CD4-positive, alpha-beta T cell (primary cell): ENCODE results near the gene KRT2. TPM values are rescaled to one million over a fixed set of nuclear protein-coding genes. Genes with fewer than 3 reads are reported as not detected.

Experiments used
- ATAC-seq: fragments of 200-7000 bp; cut with Tn5 transposase; one replicate; pipeline ENCODE4 v1.10.0; 2022; ENCODE audit warnings: mild to moderate bottlenecking; ENCODE audit not compliant: poor library complexity
- CTCF ChIA-PET: fragments of 350-600 bp; sonication (Branson Sonifier 250); formaldehyde crosslinking; loops from one replicate; lab custom pipeline; 2021; ENCODE audit warnings: antibody characterized with exemption, inconsistent platforms; lab: Charles Lee
- POLR2A ChIA-PET: fragments of 350-600 bp; sonication (Branson Sonifier 250); formaldehyde crosslinking; loops from one replicate; lab custom pipeline; 2021; ENCODE audit warnings: antibody characterized with exemption, inconsistent platforms; lab: Charles Lee
- DNase-seq, 14 experiments: peaks; one replicate each; pipeline ENCODE4 v3.0.0-alpha.2; 2013 to 2020; ENCODE audit warnings: mixed read lengths in 2 of 14
- H3K27ac ChIP-seq, 2 donors: one replicate each; pipeline versions ENCODE4 v1.5.1 to v1.7.0; 2013; ENCODE audit warnings: low read length in 2 of 2, low read depth in 1 of 2, mild to moderate bottlenecking in 1 of 2
- H3K27me3 ChIP-seq, 2 experiments: 1 replicate in 1 of 2; 2 replicates in 1 of 2; pipeline versions ENCODE4 v1.6.1 to v1.7.0; 2013; ENCODE audit warnings: low read length in 2 of 2, control low read depth in 1 of 2, mild to moderate bottlenecking in 1 of 2, moderate library complexity in 1 of 2; ENCODE audit not compliant: insufficient read depth in 2 of 2, control insufficient read depth in 1 of 2
- H3K36me3 ChIP-seq: one replicate; pipeline ENCODE4 v1.6.1; 2013; ENCODE audit warnings: low read length, control low read depth; ENCODE audit not compliant: insufficient read depth
- H3K4me1 ChIP-seq: one replicate; pipeline ENCODE4 v1.6.1; 2013; ENCODE audit warnings: low read length, control low read depth; ENCODE audit not compliant: insufficient read depth
- H3K4me3 ChIP-seq: one replicate; pipeline ENCODE4 v1.5.1; 2013; ENCODE audit warnings: mild to moderate bottlenecking, low read length, moderate library complexity
- H3K9me3 ChIP-seq, 2 experiments: 1 replicate in 1 of 2; 2 replicates in 1 of 2; pipeline versions ENCODE4 v1.6.1 to v1.7.0; 2013; ENCODE audit warnings: low read length in 2 of 2, mild to moderate bottlenecking in 2 of 2, control low read depth in 1 of 2, moderate library complexity in 1 of 2; ENCODE audit not compliant: control insufficient read depth in 1 of 2, insufficient read depth in 1 of 2
- H3K27ac Mint-ChIP-seq: one replicate; pipeline ENCODE4 v1.8.0; 2020; ENCODE audit warnings: mixed read lengths
- H3K27me3 Mint-ChIP-seq: one replicate; pipeline ENCODE4 v1.8.0; 2021; ENCODE audit warnings: mixed read lengths
- H3K36me3 Mint-ChIP-seq: one replicate; pipeline ENCODE4 v1.8.0; 2021; ENCODE audit warnings: low read depth, mixed read lengths
- H3K4me1 Mint-ChIP-seq: one replicate; pipeline ENCODE4 v1.8.0; 2021; ENCODE audit warnings: low read depth, mixed read lengths
- H3K4me3 Mint-ChIP-seq: one replicate; pipeline ENCODE4 v1.8.0; 2020; ENCODE audit warnings: mild to moderate bottlenecking, mixed read lengths
- H3K9me3 Mint-ChIP-seq: one replicate; pipeline ENCODE4 v1.8.0; 2020; ENCODE audit warnings: mixed read lengths
- intact Hi-C, 2 experiments: fragments of 100-400 bp; cut with DNase I in 1 of 2; cut with micrococcal nuclease in 1 of 2; formaldehyde crosslinking; loops; one replicate each; pipeline versions ENCODE4 v1.15.1 to v1.9.0; 2023 to 2025; cut with DNase I, micrococcal nuclease
- total RNA-seq, 174 experiments: library from RNA in 2 of 174; stranded (reverse) in 2 of 174; gene quantifications; one replicate each; pipeline ENCODE4 v1.2.3 and lab custom pipeline; 2021 to 2026
- TF ChIP-seq, protein P1 (sequence below): fragments of 200-600 bp; IDR thresholded peaks from one replicate; pipeline ENCODE4 v1.8.0; 2022; ENCODE audit warnings: antibody characterized with exemption, mild to moderate bottlenecking

Gene KRT2
- total RNA-seq, 2 experiments from 2014 or later, result 1.7 to 2.1 TPM

DNA sequence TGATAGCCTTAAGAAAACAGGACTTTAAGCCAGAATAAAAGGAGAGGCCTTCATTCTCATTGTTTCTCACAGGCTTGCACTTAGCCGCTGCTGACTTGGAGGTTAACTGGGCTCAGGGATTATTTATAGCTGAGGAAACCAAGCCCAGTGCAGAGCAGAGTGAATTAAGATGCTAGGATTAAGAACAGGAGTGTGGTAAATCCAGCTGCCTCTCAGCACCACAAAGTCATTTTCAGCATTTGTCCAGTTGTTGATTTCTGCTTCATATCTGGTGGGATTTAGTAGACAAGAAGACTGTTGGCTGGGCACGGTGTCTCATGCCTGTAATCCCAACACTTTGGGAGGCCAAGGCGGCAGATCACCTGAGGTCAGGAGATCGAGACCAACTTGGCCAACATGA, 19.4 kb downstream of the KRT2 start:
- Mint-ChIP-seq H3K4me1 (peaks cover 77% of the 10 kb centered on the region), H3K9me3 (no peaks in the 10 kb centered on the region), H3K27ac (peak overlapping the region; percentile 89), H3K36me3 (peaks cover 10% of the 10 kb centered on the region), H3K27me3 (no peaks in the 10 kb centered on the region), H3K4me3 (no peak overlapping the region)
- ChIA-PET CTCF (interaction anchor here (1.1 kb wide), 1 partner anchor 32 kb away, joined by 3 read pairs; no protein-coding TSS in a partner anchor), POLR2A (interaction anchor here (1.1 to 3.1 kb wide), 8 partner anchors 10 to 242 kb away, joined by 3 to 27 read pairs (median 6); no protein-coding TSS in a partner anchor)
- intact Hi-C loops, result loop anchor here in 1 of 2 experiments (1.0 to 2.0 kb wide), 2 partner anchors 13 to 18 kb away; no protein-coding TSS in a partner anchor
- no peaks in the 10 kb centered on the region for H3K27me3 ChIP-seq
- H3K4me3 ChIP-seq, result no peak overlapping the region
- peaks cover 63% of the 10 kb centered on the region for H3K4me1 ChIP-seq
- no peak for ATAC-seq
- no peaks in the 10 kb centered on the region for H3K9me3 ChIP-seq
- H3K27ac ChIP-seq, result no peak overlapping the region
- TF ChIP-seq, protein P1, sequence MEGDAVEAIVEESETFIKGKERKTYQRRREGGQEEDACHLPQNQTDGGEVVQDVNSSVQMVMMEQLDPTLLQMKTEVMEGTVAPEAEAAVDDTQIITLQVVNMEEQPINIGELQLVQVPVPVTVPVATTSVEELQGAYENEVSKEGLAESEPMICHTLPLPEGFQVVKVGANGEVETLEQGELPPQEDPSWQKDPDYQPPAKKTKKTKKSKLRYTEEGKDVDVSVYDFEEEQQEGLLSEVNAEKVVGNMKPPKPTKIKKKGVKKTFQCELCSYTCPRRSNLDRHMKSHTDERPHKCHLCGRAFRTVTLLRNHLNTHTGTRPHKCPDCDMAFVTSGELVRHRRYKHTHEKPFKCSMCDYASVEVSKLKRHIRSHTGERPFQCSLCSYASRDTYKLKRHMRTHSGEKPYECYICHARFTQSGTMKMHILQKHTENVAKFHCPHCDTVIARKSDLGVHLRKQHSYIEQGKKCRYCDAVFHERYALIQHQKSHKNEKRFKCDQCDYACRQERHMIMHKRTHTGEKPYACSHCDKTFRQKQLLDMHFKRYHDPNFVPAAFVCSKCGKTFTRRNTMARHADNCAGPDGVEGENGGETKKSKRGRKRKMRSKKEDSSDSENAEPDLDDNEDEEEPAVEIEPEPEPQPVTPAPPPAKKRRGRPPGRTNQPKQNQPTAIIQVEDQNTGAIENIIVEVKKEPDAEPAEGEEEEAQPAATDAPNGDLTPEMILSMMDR, result no peak
- no peak for DNase-seq
- no peaks in the 10 kb centered on the region for H3K36me3 ChIP-seq

GRCh38 chr12:52631676-52632459, 20.1 kb downstream of the KRT2 start:
- TF ChIP-seq, protein P1, result no peak
- H3K4me3 Mint-ChIP-seq, result peak overlapping the region; percentile 35
- Histone ChIP-seq H3K27ac (no peak overlapping the region), H3K36me3 (no peaks in the 10 kb centered on the region), H3K27me3 (no peaks in the 10 kb centered on the region), H3K9me3 (no peaks in the 10 kb centered on the region), H3K4me3 (no peak overlapping the region), H3K4me1 (peaks cover 67% of the 10 kb centered on the region)
- H3K27me3 Mint-ChIP-seq, result no peaks in the 10 kb centered on the region
- H3K9me3 Mint-ChIP-seq, result no peaks in the 10 kb centered on the region
- H3K4me1 Mint-ChIP-seq, result peaks cover 84% of the 10 kb centered on the region
- DNase-seq (no peak), ATAC-seq (no peak)
- ChIA-PET CTCF (no interaction called here), POLR2A (interaction anchor here (0.6 to 3.1 kb wide), 2 partner anchors 9 to 21 kb away, joined by 4 to 27 read pairs; no protein-coding TSS in a partner anchor)
- intact Hi-C loops, result loop anchor here in 1 of 2 experiments (2.0 kb wide), 1 partner anchor 17 kb away; no protein-coding TSS in a partner anchor
- H3K27ac Mint-ChIP-seq, result peak overlapping the region; percentile 89
- peaks cover 10% of the 10 kb centered on the region for H3K36me3 Mint-ChIP-seq

DNA sequence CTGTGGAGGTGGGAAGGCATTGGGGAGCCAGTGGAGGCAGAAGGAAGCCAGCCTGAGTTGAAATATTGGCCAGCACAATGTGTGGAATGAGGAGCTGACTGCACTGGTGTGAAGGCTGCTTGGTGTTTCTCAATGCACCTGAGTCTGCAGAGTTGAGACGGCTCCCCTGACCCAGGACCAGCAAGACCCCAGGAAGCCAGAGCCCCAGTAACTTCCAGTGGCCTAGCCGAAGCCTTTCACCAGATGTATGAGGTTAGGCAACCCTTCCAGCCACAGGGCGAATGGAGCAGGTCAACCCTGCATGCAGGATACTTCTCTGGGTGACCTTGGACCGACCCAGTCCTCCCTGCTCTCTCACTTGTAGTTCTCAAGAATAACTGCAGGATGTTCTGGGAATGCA, 20.7 kb downstream of the KRT2 start:
- peaks cover 82% of the 10 kb centered on the region for H3K4me1 Mint-ChIP-seq
- H3K27ac ChIP-seq, result no peak overlapping the region

More for the DNA sequence above, 20.7 kb downstream of the KRT2 start:
- TF ChIP-seq, protein P1, result no peak
- Mint-ChIP-seq H3K27me3 (no peaks in the 10 kb centered on the region), H3K4me3 (peak overlapping the region; percentile 91), H3K36me3 (peaks cover 10% of the 10 kb centered on the region), H3K27ac (peak overlapping the region; percentile 89), H3K9me3 (no peaks in the 10 kb centered on the region)
- ChIA-PET CTCF (no interaction called here), POLR2A (interaction anchor here (1.8 kb wide), 1 partner anchor 13 kb away, joined by 6 read pairs; the partner anchor contains the start of gene KRT73)
- no peaks in the 10 kb centered on the region for H3K9me3 ChIP-seq
- no peak overlapping the region for H3K4me3 ChIP-seq
- no peaks in the 10 kb centered on the region for H3K36me3 ChIP-seq
- intact Hi-C loops, result no loop called here
- H3K4me1 ChIP-seq, result peaks cover 67% of the 10 kb centered on the region
- H3K27me3 ChIP-seq, result no peaks in the 10 kb centered on the region
- DNase-seq (no peak), ATAC-seq (no peak)
